HG03378 (cell line): Measurements from ENCODE around the gene UBE3C.
"Not testable (repeated sequence)": the region's sequence is repeated elsewhere in the genome, so short reads cannot be mapped to it uniquely, and the experiment has no call there.

Experiments
- ATAC-seq: cut with Tn5 transposase; IDR thresholded peaks from one replicate; pipeline ENCODE4 v1.9.1; 2021; ENCODE audit warnings: mild to moderate bottlenecking, moderate library complexity; ENCODE audit not compliant: unreplicated experiment

The UBE3C gene

DNA sequence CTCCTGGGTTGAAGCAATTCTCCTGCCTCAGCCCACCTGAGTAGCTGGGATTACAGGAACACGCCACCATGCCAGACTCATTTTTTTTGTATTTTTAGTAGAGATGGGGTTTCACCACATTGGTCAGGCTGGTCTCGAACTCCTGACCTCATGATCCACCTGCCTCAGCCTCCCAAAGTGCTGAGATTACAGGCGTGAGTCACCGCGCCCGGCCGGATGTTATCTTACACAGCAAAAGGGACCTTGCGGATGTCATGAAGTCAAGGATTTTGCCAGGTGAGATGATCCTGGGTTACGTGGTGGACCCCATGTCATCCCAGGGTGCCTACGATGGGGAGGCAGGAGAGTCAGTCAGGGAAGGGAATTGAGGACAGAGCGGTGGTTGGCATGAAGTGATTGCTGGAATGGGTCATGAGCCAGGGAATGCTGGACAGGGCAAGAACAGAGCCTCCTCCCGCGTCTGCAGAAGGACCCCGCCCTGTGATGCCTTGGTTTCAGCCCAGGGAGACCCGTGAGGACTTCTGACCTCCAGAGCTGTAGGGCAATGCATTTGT is 8.7 kb upstream of the UBE3C start:
- no peak for ATAC-seq

DNA sequence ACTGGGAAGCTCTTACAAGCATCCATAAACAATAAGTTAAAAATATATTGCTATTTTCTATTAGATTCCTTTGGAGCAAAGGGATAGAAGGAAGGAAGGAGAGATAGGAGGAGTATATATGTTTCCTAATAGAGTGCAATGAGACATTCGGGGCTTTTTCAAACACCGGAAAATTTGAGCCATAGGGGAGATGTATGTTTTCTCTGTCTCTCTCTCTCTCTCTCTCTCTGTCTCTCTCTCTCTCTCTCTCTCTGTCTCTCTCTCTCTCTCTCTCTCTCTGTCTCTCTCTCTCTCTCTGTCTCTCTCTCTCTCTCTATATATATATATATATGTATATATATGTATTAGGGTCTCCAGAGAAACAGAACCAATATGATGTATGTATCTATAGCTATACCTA is 7.9 kb upstream of the UBE3C start:
- ATAC-seq = not testable (repeated sequence)

DNA sequence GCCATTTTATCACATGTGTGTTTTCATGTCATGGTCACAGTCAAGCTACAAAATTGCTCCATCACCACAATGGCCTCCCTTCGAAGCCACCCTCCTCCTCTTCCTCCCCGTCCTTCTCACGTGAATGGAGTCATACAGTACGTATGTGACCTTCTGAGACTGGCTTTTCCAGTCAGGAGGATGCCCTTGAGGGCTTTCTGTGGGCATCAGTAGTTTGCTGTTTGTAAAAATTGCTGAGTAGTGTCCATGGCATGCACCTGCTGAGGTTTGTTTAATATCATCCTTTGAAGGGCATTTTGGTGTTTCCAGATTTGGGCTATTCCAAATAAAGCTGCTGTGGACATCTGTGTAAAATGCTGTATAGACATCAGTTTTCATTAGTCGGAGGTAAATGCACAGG is 5.9 kb upstream of the UBE3C start:
- no peak for ATAC-seq

DNA sequence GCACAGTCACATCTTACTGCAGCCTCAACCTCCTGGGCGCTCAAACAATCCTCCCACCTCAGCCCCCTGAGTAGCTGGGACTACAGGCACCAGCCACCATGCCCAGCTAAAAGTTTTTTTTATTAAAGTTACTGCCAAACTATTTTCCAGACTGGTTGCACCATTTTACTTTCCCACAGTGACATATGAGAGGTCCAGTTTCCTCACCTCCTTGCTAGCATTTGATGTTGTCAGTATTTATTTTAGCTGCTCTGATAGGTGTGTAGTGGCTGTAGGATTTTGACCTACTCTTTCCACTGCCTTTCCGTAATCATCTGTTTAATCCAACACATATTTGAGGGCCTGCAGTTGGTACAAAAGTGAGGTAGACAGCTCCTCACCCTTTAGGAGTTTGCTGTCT is 5.4 kb upstream of the UBE3C start:
- no peak for ATAC-seq

DNA sequence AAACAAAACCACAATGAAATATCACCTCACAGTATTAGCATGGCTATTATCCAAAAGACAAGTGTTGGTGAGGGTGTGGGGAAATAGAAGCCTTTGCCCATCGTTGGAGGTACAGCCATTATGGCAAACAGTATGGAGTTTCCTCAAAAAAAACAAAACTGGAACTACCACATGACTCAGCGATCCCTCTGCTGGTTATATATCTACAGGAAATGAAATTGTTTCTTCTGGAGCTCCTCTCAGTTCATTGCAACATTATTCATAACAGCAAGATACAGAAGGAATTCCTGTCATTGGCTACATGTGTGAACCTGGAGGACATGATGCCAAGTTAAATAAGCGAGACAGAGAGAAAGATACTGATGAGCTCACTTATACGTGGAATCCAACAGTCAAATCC is 2.4 kb upstream of the UBE3C start:
- ATAC-seq = no peak

DNA sequence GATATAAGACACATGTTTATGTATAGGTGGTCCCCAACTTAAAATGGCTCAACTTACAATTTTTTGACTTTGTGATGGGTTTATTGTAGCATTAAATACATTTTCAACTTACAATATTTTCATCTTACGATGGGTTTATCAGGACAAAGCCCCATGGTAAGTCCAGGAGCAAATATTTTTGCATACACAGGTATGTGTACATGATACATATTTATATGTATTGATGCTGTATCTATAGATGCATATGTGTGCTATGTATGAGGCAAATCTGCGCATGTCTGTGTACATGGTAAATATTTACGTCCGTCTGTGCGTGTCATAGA is 664 bp upstream of the UBE3C start:
- ATAC-seq = no peak

DNA sequence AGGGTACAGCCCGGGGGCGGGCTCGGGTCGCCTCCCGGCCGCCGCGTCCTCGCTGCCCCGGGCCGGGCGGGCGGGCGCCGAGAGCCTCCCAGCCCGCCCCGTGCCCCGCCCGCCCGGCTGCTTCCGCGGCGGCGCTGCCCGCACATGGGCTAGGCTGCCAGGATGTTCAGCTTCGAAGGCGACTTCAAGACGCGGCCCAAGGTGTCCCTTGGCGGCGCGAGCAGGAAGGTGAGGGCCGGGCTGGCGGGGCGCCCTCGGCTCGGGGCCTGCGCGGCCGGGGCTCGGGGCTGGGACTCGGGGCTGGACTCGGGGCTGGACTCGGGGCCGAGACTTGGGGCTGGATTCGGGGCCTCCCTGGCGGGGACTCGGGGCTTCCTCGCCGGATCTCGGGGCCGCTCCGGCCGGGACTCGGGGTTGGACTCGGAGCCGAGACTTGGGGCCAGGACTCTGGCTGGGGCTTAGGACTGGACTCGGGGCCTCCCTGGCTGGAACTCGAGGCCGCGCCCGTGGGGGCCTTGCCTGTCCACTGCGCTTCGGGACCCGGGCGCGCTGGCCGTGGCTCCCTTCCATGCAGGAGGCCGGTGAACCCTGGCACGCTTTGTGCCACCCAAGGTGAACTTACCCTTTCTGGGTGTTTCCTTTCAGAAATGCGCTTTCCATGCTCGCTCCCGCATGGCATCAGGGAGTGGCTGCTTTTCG is 534 bp downstream of the UBE3C start:
- peak; percentile 53 for ATAC-seq

DNA sequence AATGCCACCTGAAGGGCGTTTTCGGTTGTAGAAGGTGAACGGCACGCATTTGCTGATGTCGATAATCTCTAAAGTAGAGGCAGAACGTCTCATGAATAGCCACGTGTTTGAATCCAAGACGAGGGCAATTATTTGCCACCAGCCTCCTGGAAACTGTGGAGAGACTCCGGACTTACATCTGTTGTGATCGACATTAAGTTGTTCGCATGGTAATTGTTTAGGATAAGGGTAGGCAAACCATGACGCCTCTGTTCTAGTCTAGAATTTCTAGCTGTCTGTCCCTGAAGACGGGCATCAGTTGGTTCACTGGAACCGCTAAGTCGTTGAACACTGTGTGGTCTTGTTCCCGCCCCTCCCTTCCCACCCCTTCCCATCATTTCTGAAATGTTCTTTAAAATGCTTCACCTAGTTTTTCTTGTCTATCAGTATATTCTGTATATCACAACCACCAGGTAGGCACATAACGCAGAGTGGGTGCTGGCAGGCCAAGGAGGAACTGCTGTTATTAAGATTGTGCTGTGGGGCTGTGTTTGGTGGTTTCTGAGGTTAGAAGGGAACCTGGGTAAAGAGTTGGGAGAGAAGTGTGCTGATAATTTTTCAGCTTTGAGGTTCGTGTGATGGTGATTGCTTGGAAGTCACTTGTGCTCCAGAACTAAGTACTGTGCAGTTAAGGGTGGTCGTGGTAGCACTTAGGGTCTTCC is 1.2 kb downstream of the UBE3C start:
- ATAC-seq = no peak

DNA sequence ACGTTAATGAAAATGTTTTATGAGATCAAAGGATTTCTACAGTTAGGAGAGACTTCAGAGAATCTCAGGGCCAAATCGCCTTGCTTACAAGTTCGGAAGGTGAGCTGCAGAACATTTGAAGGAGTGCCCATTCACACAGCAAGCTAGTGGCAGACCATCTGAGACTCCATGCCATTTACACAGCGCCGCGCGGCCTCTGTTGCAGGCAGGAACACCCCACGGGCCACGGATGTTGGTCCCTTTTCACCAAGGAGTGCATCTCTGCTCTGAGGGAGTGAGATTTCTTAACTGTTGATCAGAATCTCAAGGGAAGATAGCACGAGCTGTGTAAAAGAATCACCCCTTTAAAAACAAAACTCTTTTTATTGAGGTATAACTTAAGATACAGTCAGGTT is 1.8 kb downstream of the UBE3C start:
- no peak for ATAC-seq

DNA sequence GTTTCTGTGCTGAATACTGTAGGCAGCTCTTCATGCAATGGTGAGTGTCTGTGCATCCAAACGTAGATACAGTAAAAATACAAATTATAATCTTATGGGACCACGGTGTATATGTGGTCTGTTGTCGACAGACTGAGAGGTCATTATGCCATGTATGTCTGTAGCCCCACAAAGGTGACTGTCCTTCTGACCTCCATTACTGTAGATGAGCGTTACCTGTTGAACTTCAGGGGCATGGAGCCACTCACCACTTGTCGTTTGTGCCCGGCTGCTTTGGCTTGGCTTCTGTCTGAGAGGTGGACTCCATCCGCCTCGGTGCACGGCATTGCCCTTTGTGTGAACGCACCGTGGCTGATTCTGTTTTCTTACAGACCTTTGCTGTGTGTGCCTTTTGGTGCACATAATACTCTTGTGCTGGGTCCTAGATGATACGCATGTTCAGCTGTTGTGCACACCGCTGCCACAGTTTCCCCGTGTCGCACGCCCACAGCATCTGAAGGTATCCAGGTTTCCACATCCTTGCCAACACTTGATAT is 2.9 kb downstream of the UBE3C start:
- ATAC-seq = no peak

DNA sequence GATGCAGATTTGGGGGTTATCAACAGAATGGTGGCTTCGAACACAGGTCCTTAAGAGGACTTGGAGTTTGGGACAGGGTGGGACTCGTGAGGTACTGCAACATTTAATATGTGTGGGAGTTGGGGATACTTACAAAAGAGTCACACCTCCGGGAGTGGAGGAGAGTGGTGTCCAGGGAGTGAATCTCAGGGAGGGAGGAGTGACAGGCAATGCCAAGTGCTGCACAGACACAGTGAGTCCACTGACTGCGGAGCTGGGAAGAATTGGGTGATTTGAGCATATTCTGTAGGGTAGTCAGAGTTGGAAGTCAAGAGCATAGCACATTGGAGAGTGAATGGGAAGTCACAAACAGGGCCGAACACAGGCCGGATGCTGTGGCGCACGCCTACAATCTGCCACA is 5.1 kb downstream of the UBE3C start:
- no peak for ATAC-seq

DNA sequence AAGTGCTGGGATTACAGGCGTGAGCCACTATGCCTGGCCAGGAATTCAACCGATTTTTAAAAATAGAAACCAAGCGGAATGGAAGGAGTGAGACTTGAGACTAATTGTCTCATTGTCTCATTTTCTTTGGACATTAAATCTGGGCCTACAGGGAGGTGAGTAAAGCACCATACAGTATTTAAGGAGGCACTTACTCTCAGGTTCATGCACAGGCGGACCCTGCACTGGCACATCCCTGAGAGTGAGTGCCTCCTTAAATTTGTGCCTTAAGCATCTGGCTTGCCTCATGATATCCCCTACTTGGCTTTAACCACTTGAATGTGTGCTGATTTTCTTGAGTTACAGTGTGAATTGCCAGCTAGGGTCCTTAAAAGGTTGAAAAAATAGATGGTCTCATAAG is 10.6 kb downstream of the UBE3C start:
- ATAC-seq = no peak

DNA sequence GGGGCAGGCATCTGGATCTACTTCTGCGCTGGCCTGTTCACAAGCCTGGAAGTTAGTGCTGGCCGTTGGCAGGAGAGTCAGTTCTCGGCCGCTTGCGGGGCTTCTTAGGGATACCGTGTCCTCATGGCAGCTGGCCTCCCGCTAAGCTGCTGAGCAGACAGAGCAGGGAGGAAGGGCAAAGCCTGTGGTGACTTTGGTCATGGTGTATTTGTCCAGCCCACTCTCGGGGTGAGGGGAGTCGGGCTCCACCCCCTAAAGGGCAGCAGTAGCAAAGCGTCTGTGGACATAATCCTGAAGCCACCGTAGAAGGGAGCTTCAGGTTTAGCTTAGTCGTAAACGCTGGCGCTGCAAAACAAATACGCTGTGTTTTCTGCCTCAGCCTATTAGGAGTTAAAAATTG is 12.2 kb downstream of the UBE3C start:
- no peak for ATAC-seq

DNA sequence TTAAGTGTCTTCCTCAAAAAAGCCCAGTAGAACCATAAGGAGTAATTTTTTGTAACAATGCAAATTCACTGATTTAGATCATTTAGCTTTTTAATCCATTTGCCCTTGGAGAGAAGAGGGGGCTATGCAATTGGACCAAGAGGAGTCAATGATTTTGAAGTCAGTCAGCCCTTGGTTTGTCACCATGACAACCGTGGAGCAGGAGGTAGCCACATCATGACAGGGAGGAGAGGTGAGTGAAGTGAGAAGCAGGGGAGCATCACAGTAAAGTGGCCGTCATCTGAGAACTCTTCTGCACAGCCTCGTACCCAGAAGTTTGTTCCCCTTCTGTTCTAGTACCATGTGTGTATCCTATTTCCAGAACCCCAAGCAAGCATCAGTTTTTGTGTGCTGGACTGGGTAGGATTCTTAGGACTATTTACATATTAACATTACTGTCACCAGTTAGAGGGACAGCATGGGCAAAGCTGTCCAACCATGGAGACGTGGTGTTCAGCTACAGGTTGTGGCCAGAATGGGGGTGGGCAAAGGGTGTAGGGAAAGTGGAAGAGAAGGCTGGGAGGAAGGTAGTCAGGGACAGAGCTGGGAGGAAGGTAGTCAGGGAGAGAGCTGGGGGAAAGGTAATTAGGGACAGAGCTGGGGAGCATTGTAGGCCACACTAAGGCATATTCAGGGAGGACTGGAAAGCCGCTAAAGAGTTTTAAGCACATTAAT is 13.1 kb downstream of the UBE3C start:
- no peak for ATAC-seq

DNA sequence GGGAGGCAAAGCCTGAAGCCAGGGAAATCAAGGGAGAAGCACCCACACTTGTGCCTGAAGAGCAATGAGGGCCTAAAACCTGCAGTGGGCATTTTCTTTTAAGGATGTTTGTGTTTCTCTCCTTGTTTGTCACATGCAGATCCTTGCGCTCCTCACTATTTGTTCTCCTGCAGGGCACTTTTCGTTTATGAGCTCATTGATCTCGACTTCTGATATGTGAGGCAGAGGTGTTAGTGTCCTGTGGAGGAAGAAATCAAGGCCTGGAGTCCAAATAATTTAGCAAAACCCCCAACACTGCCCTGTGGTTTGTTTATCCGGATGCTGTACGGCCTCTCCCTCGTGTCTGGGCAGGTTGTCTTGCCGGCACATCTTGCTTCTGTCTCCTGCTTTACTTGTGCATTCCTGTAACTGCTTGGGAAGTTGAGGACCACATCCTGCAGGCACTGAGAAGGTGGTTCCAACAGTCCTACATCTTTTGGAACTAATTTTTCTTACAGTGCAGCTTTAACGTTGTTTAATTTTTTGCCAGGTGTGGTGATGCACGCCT is 13.7 kb downstream of the UBE3C start:
- ATAC-seq = no peak

DNA sequence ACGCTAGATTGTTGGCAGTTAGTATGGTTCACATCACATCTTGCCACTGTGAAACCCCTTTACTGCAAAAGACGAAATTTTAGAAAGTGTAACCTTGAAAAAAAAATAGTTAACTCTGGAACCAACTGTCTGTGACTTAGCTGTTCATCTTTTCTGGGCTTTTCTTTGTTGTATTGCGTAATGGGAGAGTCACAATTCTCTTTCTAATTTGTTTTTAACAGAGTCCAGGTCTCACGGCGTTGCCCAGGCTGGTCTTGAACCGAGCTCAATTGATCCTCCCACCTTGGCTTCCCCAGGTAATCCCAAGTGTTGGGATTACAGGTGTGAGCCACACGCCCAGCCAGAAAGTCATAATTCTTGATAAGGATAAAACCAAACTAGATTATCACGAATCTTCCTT is 14.5 kb downstream of the UBE3C start:
- ATAC-seq = no peak

DNA sequence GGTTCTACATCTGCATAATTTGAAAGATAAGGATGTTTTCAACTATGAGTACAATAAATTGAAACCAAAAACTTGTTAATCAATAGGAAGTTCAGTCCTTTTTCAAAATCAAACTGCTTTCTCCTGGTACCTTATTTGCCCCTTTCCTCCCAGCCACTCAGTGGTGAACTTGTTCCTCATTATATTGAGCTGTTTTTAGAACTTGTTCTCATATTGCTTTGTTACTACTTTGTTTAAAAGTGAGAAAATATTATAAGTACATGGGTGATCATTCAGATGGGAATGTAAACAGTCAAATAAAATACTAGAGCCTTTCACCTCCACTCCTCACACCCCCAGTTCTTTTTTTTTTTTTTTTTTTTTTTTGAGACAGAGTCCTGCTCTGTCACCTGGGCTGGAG is 17.2 kb downstream of the UBE3C start:
- ATAC-seq = no peak

DNA sequence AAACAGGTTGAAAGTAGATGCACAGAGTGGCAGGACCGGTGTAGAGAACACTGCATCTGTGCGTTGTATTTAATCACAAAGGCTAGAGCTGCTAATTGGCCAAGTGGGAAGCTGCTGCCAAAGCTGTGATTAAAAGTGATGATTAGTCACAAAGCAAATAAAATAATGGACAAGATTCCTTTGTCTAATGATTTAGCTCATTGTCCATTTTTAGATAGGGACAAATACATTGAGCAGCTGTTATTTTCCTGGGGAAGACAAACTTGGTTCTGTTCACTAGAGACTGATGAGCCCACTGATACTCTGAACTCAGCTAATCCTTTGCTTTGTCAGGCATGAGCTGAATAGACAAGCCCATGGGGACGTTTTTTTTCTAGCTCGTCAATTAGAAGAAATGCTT is 19.7 kb downstream of the UBE3C start:
- no peak for ATAC-seq

DNA sequence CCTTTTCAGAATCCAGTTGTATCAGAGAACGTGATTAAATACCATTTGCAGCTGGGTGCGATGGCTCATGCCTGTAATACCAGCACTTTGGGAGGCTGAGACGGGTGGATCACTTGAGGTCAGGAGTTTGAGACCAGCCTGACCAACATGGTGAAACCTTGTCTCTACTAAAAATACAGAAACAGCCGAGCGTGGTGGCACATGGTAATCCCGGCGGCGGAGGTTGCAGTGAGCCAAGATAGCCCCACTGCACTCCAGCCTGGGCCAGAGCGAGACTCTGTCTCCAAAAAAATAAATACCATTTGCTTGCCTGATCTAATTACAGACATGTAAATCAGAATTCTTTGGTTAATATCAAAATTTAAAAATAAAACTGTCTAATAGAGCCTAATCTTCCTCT is 20.8 kb downstream of the UBE3C start:
- ATAC-seq = not testable (repeated sequence)

DNA sequence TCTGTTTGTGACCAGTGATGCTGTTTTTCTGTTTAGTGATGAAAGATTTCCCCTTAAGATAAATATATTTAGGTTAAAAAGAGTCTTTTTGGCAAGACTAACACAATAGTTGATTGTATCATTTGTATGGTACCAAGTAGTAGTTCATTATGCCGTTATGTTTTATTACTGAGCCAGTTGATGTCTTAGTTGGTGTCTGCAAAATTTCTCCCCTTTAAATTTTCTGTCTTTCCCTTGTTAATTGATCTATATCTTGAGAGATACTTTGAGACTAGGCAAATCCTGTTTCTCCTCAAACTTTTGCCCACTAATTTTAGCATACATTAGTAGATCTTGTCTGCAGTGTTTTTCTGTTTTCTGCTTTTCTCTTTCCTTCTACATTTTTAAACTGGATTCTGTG is 21.7 kb downstream of the UBE3C start:
- no peak for ATAC-seq

DNA sequence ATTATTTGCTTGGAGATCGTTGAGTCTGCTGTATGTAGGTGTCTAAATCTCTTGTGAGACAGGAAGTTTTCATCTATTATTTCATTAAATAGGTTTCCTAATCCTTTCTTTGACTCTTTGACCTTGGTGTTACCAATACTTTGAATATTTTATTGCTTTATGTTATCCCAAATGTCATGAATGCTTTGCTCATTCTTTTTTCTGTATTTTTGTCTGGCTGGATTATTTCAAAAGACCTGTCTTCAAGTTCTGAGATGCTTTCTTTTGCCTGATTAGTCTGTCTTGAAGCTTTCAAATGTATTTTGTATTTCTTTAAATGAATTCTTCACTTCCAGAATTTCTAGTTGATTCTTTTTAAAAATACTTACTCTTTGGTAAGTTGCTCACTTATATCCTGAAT is 27.3 kb downstream of the UBE3C start:
- no peak for ATAC-seq

DNA sequence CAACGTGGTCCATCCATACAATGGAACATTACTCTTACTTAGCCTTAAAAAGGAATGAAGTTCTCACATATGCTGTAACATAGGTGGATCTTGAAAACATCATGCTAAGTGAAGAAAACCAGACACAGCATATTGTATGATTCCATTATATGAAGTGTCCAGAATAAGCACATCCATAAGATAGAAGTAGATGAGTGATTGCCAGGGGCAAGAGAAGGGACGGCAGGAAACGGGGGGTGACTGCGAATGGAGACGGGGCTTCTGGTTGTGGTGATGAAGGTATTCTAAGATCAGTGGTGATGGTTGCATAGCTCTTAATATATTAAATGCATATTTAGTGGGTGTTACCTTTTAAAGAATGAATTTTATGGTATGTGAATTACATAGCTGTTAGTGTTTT is 29.8 kb downstream of the UBE3C start:
- ATAC-seq = no peak
